Fibroblast of skin of left quadriceps (primary cell): Measurements from ENCODE around the gene ZNF777.
"Not testable (repeated sequence)": the region's sequence is repeated elsewhere in the genome, so short reads cannot be mapped to it uniquely, and the experiment has no call there.

Experiments
- DNase-seq, 2 experiments: peaks; one replicate each; pipeline ENCODE4 v3.0.0-alpha.2; 2013; ENCODE audit warnings: low read depth in 2 of 2

The ZNF777 gene

GRCh38 chr7:149414171-149414570, 46.7 kb downstream of the ZNF777 start:
- DNase-seq, result no peak

- DNase-seq, result not testable (repeated sequence)
These were observed 47.8 kb downstream of the ZNF777 start for GRCh38 chr7:149413083-149413482.

GRCh38 chr7:149409895-149410294, 51.0 kb downstream of the ZNF777 start:
- no peak for DNase-seq

GRCh38 chr7:149404825-149405224, 56.0 kb downstream of the ZNF777 start:
- DNase-seq, result no peak

- DNase-seq, result no peak
These were observed 56.5 kb downstream of the ZNF777 start for GRCh38 chr7:149404396-149404795.

GRCh38 chr7:149398195-149398820, 62.6 kb downstream of the ZNF777 start:
- DNase-seq, result no peak

- DNase-seq, result no peak
These were observed 63.3 kb downstream of the ZNF777 start for GRCh38 chr7:149397470-149398043.

- not testable (repeated sequence) for DNase-seq
These were observed 72.1 kb downstream of the ZNF777 start for GRCh38 chr7:149388550-149389335.

GRCh38 chr7:149386514-149386913, 74.3 kb downstream of the ZNF777 start:
- DNase-seq, result not testable (repeated sequence)

GRCh38 chr7:149385195-149385950, 75.5 kb downstream of the ZNF777 start:
- no peak for DNase-seq
